PC-3 (cell line): Measurements from ENCODE around the gene PTPN22. TPM values are rescaled to one million over a fixed set of nuclear protein-coding genes. Genes with fewer than 3 reads are reported as not detected.

Source experiments
- ATAC-seq: fragments of 200-7000 bp; cut with Tn5 transposase; 2 replicates; pipeline ENCODE4 v1.9.1; 2020; ENCODE audit warnings: mild to moderate bottlenecking, moderate library complexity
- BruUV-seq: library from RNA; stranded (reverse); fragments of 400-500 nt; replicated peaks from 2 replicates; lab custom pipeline; 2021; lab: Mats Ljungman, UMichigan
- CTCF ChIA-PET: fragments of 300-600 bp; sonication (Branson Sonifier 250); formaldehyde crosslinking; loops from one replicate; lab custom pipeline; 2022; ENCODE audit warnings: antibody characterized with exemption; lab: Charles Lee
- POLR2A ChIA-PET: fragments of 300-600 bp; sonication (Branson Sonifier 250); formaldehyde crosslinking; loops from one replicate; lab custom pipeline; 2022; ENCODE audit warnings: antibody characterized with exemption; ENCODE audit not compliant: unreplicated experiment; lab: Charles Lee
- DNase-seq: peaks from one replicate; pipeline ENCODE4 v3.0.0-alpha.2; 2015
- H2AFZ ChIP-seq: fragments of 300-600 bp; sonication (generic); 2 replicates; pipeline ENCODE4 v1.6.0; 2016; ENCODE audit warnings: antibody characterized with exemption, low read length
- H3F3A ChIP-seq: fragments of 300-600 bp; sonication (generic); one replicate; pipeline ENCODE4 v1.6.0; 2017; ENCODE audit warnings: antibody characterized with exemption, low read length, control low read depth, mild to moderate bottlenecking; ENCODE audit not compliant: unreplicated experiment
- H3K27ac ChIP-seq: fragments of 300-600 bp; sonication (generic); 2 replicates; pipeline ENCODE4 v1.5.1; 2016; ENCODE audit warnings: mild to moderate bottlenecking, low read length
- H3K27me3 ChIP-seq: fragments of 300-600 bp; sonication (generic); 2 replicates; pipeline ENCODE4 v1.6.1; 2016; ENCODE audit warnings: low read length, mixed read lengths
- H3K36me3 ChIP-seq: fragments of 300-600 bp; sonication (generic); 2 replicates; pipeline ENCODE4 v1.6.1; 2016; ENCODE audit warnings: low read depth, mixed run types, low read length, mixed read lengths
- H3K4me1 ChIP-seq: fragments of 300-600 bp; sonication (generic); 2 replicates; pipeline ENCODE4 v1.5.1; 2016; ENCODE audit warnings: low read length; ENCODE audit not compliant: insufficient read depth
- H3K4me2 ChIP-seq: fragments of 300-600 bp; sonication (generic); 2 replicates; pipeline ENCODE4 v1.6.0; 2016; ENCODE audit warnings: low read length
- H3K4me3 ChIP-seq: fragments of 300-600 bp; sonication (generic); 2 replicates; pipeline ENCODE4 v1.5.1; 2016; ENCODE audit warnings: mild to moderate bottlenecking, low read length, mixed read lengths
- H3K79me2 ChIP-seq: fragments of 300-600 bp; sonication (generic); 2 replicates; pipeline ENCODE4 v1.6.1; 2017; ENCODE audit warnings: low read length, mixed read lengths
- H3K9ac ChIP-seq: fragments of 300-600 bp; sonication (generic); 2 replicates; pipeline ENCODE4 v1.6.0; 2016; ENCODE audit warnings: mild to moderate bottlenecking, low read length
- H3K9me2 ChIP-seq: fragments of 300-600 bp; sonication (generic); replicated peaks from 2 replicates; pipeline ENCODE4 v1.6.1; 2016; ENCODE audit warnings: mixed run types, low read length, mixed read lengths
- H3K9me3 ChIP-seq: fragments of 300-600 bp; sonication (generic); 2 replicates; pipeline ENCODE4 v1.6.1; 2016; ENCODE audit warnings: low read length, mixed read lengths
- H4K20me1 ChIP-seq: fragments of 300-600 bp; sonication (generic); 2 replicates; pipeline ENCODE4 v1.6.1; 2016; ENCODE audit warnings: low read length, mixed read lengths
- CTCF ChIP-seq: fragments of 300-600 bp; sonication (generic); conservative IDR thresholded peaks from 2 replicates; pipeline ENCODE4 v1.5.1; 2017; ENCODE audit warnings: antibody characterized with exemption, low read depth, mild to moderate bottlenecking, low read length
- EZH2 ChIP-seq: fragments of 300-600 bp; sonication (generic); IDR thresholded peaks from one replicate; pipeline ENCODE4 v1.6.1; 2017; ENCODE audit warnings: antibody characterized with exemption, mild to moderate bottlenecking, low read length; ENCODE audit not compliant: unreplicated experiment
- EZH2phosphoT487 ChIP-seq: fragments of 300-600 bp; sonication (generic); IDR thresholded peaks from 2 replicates; pipeline ENCODE4 v1.6.1; 2018; ENCODE audit warnings: mild to moderate bottlenecking, antibody characterized with exemption, low read length, borderline replicate concordance
- intact Hi-C: fragments of 100-400 bp; cut with micrococcal nuclease; formaldehyde crosslinking; loops from 2 replicates; pipeline ENCODE4 v1.9.0; 2023
- total RNA-seq: library from RNA; depleted of rRNA; stranded (reverse); fragments of >200 nt; gene quantifications from 2 replicates; pipeline ENCODE4 v1.2.3, GENCODE V29; 2014

PTPN22 gene
- total RNA-seq, 1 experiment from 2014 or later: 0.04 TPM

DNA sequence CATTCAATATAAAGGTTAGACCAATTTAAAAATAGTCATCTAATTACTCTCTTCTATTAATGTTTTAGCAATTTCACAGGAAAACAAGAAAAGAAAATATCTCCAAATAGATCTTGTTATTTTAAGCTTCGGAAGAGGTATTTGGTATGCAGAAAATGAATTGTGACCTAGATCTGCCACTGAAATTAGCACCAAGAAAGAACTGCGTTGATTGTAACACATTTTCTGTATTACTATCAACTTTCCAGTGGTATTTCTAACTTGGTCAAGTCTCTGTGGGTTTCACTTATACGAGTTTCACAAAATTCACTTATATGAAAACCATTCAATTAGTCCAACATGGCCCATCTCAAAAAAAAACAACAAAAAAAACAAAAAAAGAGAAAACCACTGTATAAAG, 71.0 kb downstream of the PTPN22 start:
- Histone ChIP-seq H3K79me2 (peaks cover 91% of the 10 kb centered on the region), H3K27ac (no peak overlapping the region), H3K9me2 (no peaks in the 10 kb centered on the region), H3K27me3 (no peaks in the 10 kb centered on the region), H2AFZ (no peak overlapping the region), H4K20me1 (peaks cover 15% of the 10 kb centered on the region; the same call in 1 of the 2 replicates), H3K4me1 (peaks cover 12% of the 10 kb centered on the region), H3K4me2 (no peak overlapping the region), H3K9ac (no peak overlapping the region), H3K9me3 (no peaks in the 10 kb centered on the region), H3K4me3 (no peak overlapping the region), H3F3A (no peaks in the 10 kb centered on the region), H3K36me3 (peaks cover 3% of the 10 kb centered on the region; the same call in 1 of the 2 replicates)
- TF ChIP-seq EZH2phosphoT487 (no peak), CTCF (no peak), EZH2 (no peak)
- ATAC-seq (no peak), DNase-seq (no peak)
- POLR2A ChIA-PET: no interaction called here
- CTCF ChIA-PET: no interaction called here
- no TSS peak for BruUV-seq
- intact Hi-C loops: no loop called here

- Histone ChIP-seq H4K20me1 (0 out of 2 replicates have a peak, but pooled peaks cover under 1% of the 10 kb centered on the region), H3K9me3 (no peaks in the 10 kb centered on the region), H3K79me2 (peaks cover 69% of the 10 kb centered on the region), H2AFZ (no peak overlapping the region), H3K4me2 (no peak overlapping the region), H3K27me3 (no peaks in the 10 kb centered on the region), H3F3A (no peaks in the 10 kb centered on the region), H3K9ac (no peak overlapping the region), H3K27ac (no peak overlapping the region), H3K9me2 (no peaks in the 10 kb centered on the region), H3K4me1 (peaks cover 17% of the 10 kb centered on the region), H3K36me3 (peaks cover 6% of the 10 kb centered on the region; the same call in 1 of the 2 replicates), H3K4me3 (no peak overlapping the region)
- TF ChIP-seq EZH2phosphoT487: no peak
- TF ChIP-seq EZH2: no peak
- TF ChIP-seq CTCF: no peak
- intact Hi-C loops: no loop called here
- ChIA-PET POLR2A (no interaction called here), CTCF (no interaction called here)
- TSS peak; percentile 11 for BruUV-seq
- DNase-seq (no peak), ATAC-seq (no peak)
Observed at GRCh38 chr1:113797472-113797871, 74.0 kb downstream of the PTPN22 start.

GRCh38 chr1:113793878-113794834, 77.4 kb downstream of the PTPN22 start:
- no peak overlapping the region for H3K9ac ChIP-seq
- intact Hi-C loops: no loop called here
- H3K4me2 ChIP-seq: peak overlapping the region; percentile 45; the same call in 1 of the 2 replicates
- H3K9me3 ChIP-seq: no peaks in the 10 kb centered on the region
- H3K36me3 ChIP-seq: peaks cover 6% of the 10 kb centered on the region; the same call in 1 of the 2 replicates
- DNase-seq (no peak), ATAC-seq (no peak)
- no peak overlapping the region for H3K4me3 ChIP-seq
- H2AFZ ChIP-seq: no peak overlapping the region
- no peak for TF ChIP-seq EZH2phosphoT487
- TF ChIP-seq CTCF: no peak
- TF ChIP-seq EZH2: no peak
- H3K79me2 ChIP-seq: peaks cover 68% of the 10 kb centered on the region
- H3K4me1 ChIP-seq: peaks cover 22% of the 10 kb centered on the region
- CTCF ChIA-PET: no interaction called here
- no TSS peak for BruUV-seq
- no peaks in the 10 kb centered on the region for H3K27me3 ChIP-seq
- H3F3A ChIP-seq: no peaks in the 10 kb centered on the region
- no peaks in the 10 kb centered on the region for H3K9me2 ChIP-seq
- H4K20me1 ChIP-seq: no peaks in the 10 kb centered on the region
- no peak overlapping the region for H3K27ac ChIP-seq
- POLR2A ChIA-PET: no interaction called here
